Measurements from ENCODE around the gene OPCML.

DNA sequence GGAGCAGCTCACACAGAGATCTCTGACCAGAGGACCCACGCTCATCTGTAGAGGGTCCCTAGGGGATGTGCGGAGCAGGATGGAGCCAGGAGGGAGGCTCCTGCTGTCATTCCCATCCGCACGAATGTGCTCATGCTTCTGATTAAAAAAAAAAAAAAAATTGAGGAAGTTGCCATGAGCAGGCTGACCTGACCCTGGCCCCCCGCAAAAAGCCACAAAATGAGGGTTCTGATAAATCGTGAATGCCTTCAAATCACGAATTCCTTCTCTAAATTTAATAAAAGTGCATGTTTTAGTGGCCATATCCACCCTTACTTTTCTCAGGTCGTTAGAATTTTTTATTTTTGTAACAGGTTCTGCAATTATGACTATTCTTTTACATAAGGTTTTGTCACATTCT, 378.2 kb downstream of the OPCML start:
- TF ChIP-seq, protein P1, sequence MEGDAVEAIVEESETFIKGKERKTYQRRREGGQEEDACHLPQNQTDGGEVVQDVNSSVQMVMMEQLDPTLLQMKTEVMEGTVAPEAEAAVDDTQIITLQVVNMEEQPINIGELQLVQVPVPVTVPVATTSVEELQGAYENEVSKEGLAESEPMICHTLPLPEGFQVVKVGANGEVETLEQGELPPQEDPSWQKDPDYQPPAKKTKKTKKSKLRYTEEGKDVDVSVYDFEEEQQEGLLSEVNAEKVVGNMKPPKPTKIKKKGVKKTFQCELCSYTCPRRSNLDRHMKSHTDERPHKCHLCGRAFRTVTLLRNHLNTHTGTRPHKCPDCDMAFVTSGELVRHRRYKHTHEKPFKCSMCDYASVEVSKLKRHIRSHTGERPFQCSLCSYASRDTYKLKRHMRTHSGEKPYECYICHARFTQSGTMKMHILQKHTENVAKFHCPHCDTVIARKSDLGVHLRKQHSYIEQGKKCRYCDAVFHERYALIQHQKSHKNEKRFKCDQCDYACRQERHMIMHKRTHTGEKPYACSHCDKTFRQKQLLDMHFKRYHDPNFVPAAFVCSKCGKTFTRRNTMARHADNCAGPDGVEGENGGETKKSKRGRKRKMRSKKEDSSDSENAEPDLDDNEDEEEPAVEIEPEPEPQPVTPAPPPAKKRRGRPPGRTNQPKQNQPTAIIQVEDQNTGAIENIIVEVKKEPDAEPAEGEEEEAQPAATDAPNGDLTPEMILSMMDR (conservative IDR thresholded peaks at IDR 0.05 in 1 of 2, IDR thresholded peaks at IDR 0.05 in 1 of 2; ENCODE audit: extremely low read depth in 1 of 2, insufficient read depth in 1 of 2, low read depth in 1 of 2, low read length in 2 of 2) = no peak
- TF ChIP-seq EZH2 (IDR thresholded peaks at IDR 0.05; ENCODE audit: borderline replicate concordance, low read length) = no peak

All from mammary epithelial cell (primary cell).